Colonic mucosa (tissue), 4 donors: Measurements from ENCODE around the gene CAMK4. TPM values are rescaled to one million over a fixed set of nuclear protein-coding genes. Genes with fewer than 3 reads are reported as not detected.

Experiments
- DNase-seq: peaks from one replicate; pipeline ENCODE4 v3.0.0-alpha.2; 2020
- H3K27ac ChIP-seq: fragments of 200-600 bp; one replicate; pipeline ENCODE4 v1.8.0; 2021
- H3K27me3 ChIP-seq: fragments of 200-600 bp; one replicate; pipeline ENCODE4 v1.8.0; 2021
- H3K36me3 ChIP-seq: fragments of 200-600 bp; one replicate; pipeline ENCODE4 v1.8.0; 2021
- H3K4me1 ChIP-seq: fragments of 200-600 bp; one replicate; pipeline ENCODE4 v1.8.0; 2021; ENCODE audit warnings: mild to moderate bottlenecking
- H3K4me3 ChIP-seq: fragments of 200-600 bp; one replicate; pipeline ENCODE4 v1.8.0; 2021
- H3K9ac ChIP-seq, 2 donors: one replicate each; pipeline ENCODE4 v1.7.0; 2013; ENCODE audit warnings: control low read depth in 2 of 2, low read depth in 2 of 2, low read length in 2 of 2
- H3K9me3 ChIP-seq: fragments of 200-600 bp; one replicate; pipeline ENCODE4 v1.8.0; 2021
- CTCF ChIP-seq: fragments of 200-600 bp; IDR thresholded peaks from one replicate; pipeline ENCODE4 v1.8.0; 2022; ENCODE audit warnings: antibody characterized with exemption, mild to moderate bottlenecking
- intact Hi-C: fragments of 100-400 bp; cut with DNase I; formaldehyde crosslinking; loops from one replicate; pipeline ENCODE4 v1.14.1; 2022
- total RNA-seq, 2 donors: library from RNA; stranded (reverse); fragmentation: NEBNext Ultra II Directional in 1 of 2; extraction: Animal tissue kit (Norgen Biotek cat#: 25700) in 1 of 2; gene quantifications; one replicate each; pipeline ENCODE4 v1.2.1, GENCODE V29; 2021
- donor health status: healthy.
- donor health status: DM: no; HTN: no; CAD: no.
- donor health status: DM: no; HTN: no; CAD: no.

CAMK4 gene
- total RNA-seq, 2 donors from 2014 or later = 2.4 to 2.9 TPM

DNA sequence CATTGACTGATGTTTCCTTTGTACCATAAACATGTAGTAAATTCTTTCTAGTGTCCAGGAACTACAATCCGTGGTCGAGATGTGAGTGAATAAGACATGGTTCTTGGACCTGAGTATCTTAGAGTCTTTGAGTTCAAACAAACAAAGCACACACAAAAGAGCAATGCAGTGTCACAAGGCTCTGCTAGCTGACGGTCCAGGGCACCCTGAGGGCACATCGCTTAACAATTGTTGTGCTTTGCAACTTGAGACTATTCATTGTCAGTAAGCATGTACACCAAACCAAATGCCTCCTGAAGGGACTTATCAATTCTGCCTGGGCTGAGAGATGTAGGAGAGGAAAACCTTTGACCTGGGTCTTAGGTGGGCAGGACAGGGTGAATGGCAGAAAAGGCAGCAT, 84.8 kb downstream of the CAMK4 start:
- no peak overlapping the region for H3K27ac ChIP-seq
- H3K9ac ChIP-seq = no peak overlapping the region
- H3K4me3 ChIP-seq = no peak overlapping the region
- no peaks in the 10 kb centered on the region for H3K9me3 ChIP-seq
- H3K27me3 ChIP-seq = no peaks in the 10 kb centered on the region
- TF ChIP-seq CTCF = no peak
- H3K36me3 ChIP-seq = no peaks in the 10 kb centered on the region
- no peaks in the 10 kb centered on the region for H3K4me1 ChIP-seq
- no peak for DNase-seq
- intact Hi-C loops = no loop called here

DNA sequence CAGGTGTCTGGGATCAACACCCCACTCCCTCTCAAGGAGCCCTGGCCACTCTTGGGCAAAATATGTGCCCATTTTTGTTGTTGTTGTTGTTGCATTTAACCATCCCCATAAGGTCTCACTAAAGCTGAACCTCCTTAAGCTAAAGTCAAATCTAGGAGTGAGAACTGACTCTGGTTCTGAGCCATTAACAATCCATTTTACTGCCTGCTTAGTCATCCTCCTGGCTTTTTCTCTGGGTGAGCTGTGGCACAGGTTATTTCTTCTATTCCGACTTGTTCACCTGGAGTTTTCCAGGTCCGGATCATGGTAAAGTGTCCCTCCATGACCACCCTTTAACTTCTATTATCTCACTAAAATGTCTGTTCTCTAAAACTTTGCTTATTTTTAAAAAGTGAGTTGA, 85.2 kb downstream of the CAMK4 start:
- no peak for DNase-seq
- Histone ChIP-seq H3K9ac (no peak overlapping the region), H3K4me3 (no peak overlapping the region), H3K27me3 (no peaks in the 10 kb centered on the region), H3K4me1 (no peaks in the 10 kb centered on the region), H3K36me3 (no peaks in the 10 kb centered on the region), H3K9me3 (no peaks in the 10 kb centered on the region), H3K27ac (no peak overlapping the region)
- intact Hi-C loops = no loop called here
- TF ChIP-seq CTCF = no peak

GRCh38 chr5:111310711-111311620, 86.8 kb downstream of the CAMK4 start:
- H3K27ac ChIP-seq = no peak overlapping the region
- H3K9me3 ChIP-seq = no peaks in the 10 kb centered on the region
- no peaks in the 10 kb centered on the region for H3K36me3 ChIP-seq
- no peaks in the 10 kb centered on the region for H3K27me3 ChIP-seq
- TF ChIP-seq CTCF = no peak
- H3K4me1 ChIP-seq = no peaks in the 10 kb centered on the region
- H3K4me3 ChIP-seq = no peak overlapping the region
- no peak overlapping the region for H3K9ac ChIP-seq
- no peak for DNase-seq
- intact Hi-C loops = no loop called here

DNA sequence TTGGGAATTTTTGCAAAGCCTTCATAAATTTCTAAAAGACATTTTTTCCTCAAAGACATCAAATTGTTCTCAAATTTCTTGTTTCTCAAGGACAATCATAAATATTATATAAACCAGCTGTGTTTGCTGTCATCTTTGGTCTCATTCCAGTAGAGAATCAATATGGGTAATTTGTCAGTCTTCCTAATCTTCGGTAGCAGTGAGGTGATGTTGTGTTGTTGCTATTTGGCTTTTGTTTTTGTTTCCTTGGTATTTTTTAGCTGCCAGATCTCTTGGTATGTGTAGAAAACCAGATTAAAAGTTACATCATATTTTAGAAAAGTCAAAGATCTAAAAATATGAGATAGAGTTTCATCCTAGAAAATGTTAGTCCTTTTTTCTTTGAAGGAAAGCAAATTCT, 87.5 kb downstream of the CAMK4 start:
- Histone ChIP-seq H3K36me3 (no peaks in the 10 kb centered on the region), H3K9ac (no peak overlapping the region), H3K27ac (no peak overlapping the region), H3K4me3 (no peak overlapping the region), H3K9me3 (no peaks in the 10 kb centered on the region), H3K4me1 (no peaks in the 10 kb centered on the region), H3K27me3 (no peaks in the 10 kb centered on the region)
- no peak for TF ChIP-seq CTCF
- DNase-seq = no peak
- intact Hi-C loops = no loop called here

GRCh38 chr5:111313017-111313724, 89.0 kb downstream of the CAMK4 start:
- DNase-seq = no peak
- Histone ChIP-seq H3K36me3 (no peaks in the 10 kb centered on the region), H3K27me3 (no peaks in the 10 kb centered on the region), H3K27ac (no peak overlapping the region), H3K9ac (no peak overlapping the region), H3K4me1 (no peaks in the 10 kb centered on the region), H3K9me3 (no peaks in the 10 kb centered on the region), H3K4me3 (no peak overlapping the region)
- intact Hi-C loops = no loop called here
- TF ChIP-seq CTCF = no peak
